HL-60 (cell line): ENCODE data around the gene GCNT2.

Experiments used
- DNase-seq, 2 experiments: peaks; one replicate each; pipeline ENCODE4 v3.0.0-alpha.2; 2010 to 2020; ENCODE audit warnings: low read depth in 1 of 2, low spot score in 1 of 2
- H3K27ac ChIP-seq: fragments of 250-450 bp; sonication (Bioruptor Pico); replicated peaks from 2 replicates; pipeline ENCODE4 v1.5.1; 2020; ENCODE audit warnings: mild to moderate bottlenecking, moderate library complexity
- H3K27me3 ChIP-seq: fragments of 250-450 bp; sonication (Bioruptor Pico); 2 replicates; pipeline ENCODE4 v1.5.1; 2021; ENCODE audit warnings: mild to moderate bottlenecking, moderate library complexity; ENCODE audit not compliant: insufficient read depth, poor library complexity, severe bottlenecking
- H3K4me3 ChIP-seq: replicated peaks from 2 replicates; pipeline ENCODE4 v1.5.1; 2011; ENCODE audit warnings: mild to moderate bottlenecking, control low read depth, low read length; ENCODE audit not compliant: insufficient read depth
- CTCF ChIP-seq: IDR thresholded peaks from one replicate; pipeline ENCODE4 v1.5.1; 2011; ENCODE audit warnings: low read length, control low read depth, inconsistent platforms; ENCODE audit not compliant: insufficient read depth
- GABPA ChIP-seq: IDR thresholded peaks from 2 replicates; pipeline ENCODE4 v1.6.1; 2012; ENCODE audit warnings: low read depth
- POLR2AphosphoS5 ChIP-seq: IDR thresholded peaks from 2 replicates; pipeline ENCODE4 v1.6.1; 2012; ENCODE audit warnings: low read depth
- REST ChIP-seq: IDR thresholded peaks from 2 replicates; pipeline ENCODE4 v1.6.1; 2012; ENCODE audit warnings: low read depth; ENCODE audit not compliant: insufficient replicate concordance
- SPI1 ChIP-seq: IDR thresholded peaks from 2 replicates; pipeline ENCODE4 v1.6.1; 2012; ENCODE audit warnings: low read depth, mild to moderate bottlenecking, borderline replicate concordance

GCNT2 gene

GRCh38 chr6:10589429-10589727 lies 68.2 kb downstream of the GCNT2 start:
- H3K27ac ChIP-seq, result no peak overlapping the region
- DNase-seq, result no peak
- no peak overlapping the region for H3K4me3 ChIP-seq
- TF ChIP-seq REST, result no peak
- H3K27me3 ChIP-seq, result no peaks in the 10 kb centered on the region

GRCh38 chr6:10589983-10590382 lies 68.8 kb downstream of the GCNT2 start:
- no peak for TF ChIP-seq SPI1
- no peak for TF ChIP-seq GABPA
- TF ChIP-seq CTCF, result no peak
- no peak for TF ChIP-seq REST
- H3K4me3 ChIP-seq, result no peak overlapping the region
- H3K27ac ChIP-seq, result no peak overlapping the region
- H3K27me3 ChIP-seq, result no peaks in the 10 kb centered on the region
- DNase-seq, result no peak

- TF ChIP-seq CTCF (no peak), POLR2AphosphoS5 (no peak), REST (no peak), GABPA (no peak), SPI1 (no peak)
- Histone ChIP-seq H3K27me3 (no peaks in the 10 kb centered on the region), H3K4me3 (no peak overlapping the region), H3K27ac (no peak overlapping the region)
- no peak for DNase-seq
These were observed 70.4 kb downstream of the GCNT2 start for GRCh38 chr6:10591422-10592160.
